Testis (tissue), 5 donors: ENCODE results near the gene STAC3. TPM values are rescaled to one million over a fixed set of nuclear protein-coding genes. Genes with fewer than 3 reads are reported as not detected.
"Not testable (repeated sequence)": the region's sequence is repeated elsewhere in the genome, so short reads cannot be mapped to it uniquely, and the experiment has no call there.

Experiments
- DNase-seq: peaks from one replicate; pipeline ENCODE4 v3.0.0-alpha.2; 2019
- H3K27ac ChIP-seq, 2 donors: fragments of 200-600 bp; sonication (generic); one replicate each; pipeline ENCODE4 v1.5.1; 2019
- H3K27me3 ChIP-seq: fragments of 200-600 bp; sonication (generic); one replicate; pipeline ENCODE4 v1.5.1; 2019
- H3K36me3 ChIP-seq: fragments of 200-600 bp; sonication (generic); one replicate; pipeline ENCODE4 v1.5.1; 2017; ENCODE audit warnings: low read depth; ENCODE audit errors: missing control alignments
- H3K4me1 ChIP-seq: fragments of 200-600 bp; sonication (generic); one replicate; pipeline ENCODE4 v1.5.1; 2019
- H3K4me3 ChIP-seq, 2 donors: fragments of 200-600 bp; sonication (generic); one replicate each; pipeline ENCODE4 v1.5.1; 2017 to 2019
- H3K9me3 ChIP-seq: fragments of 200-600 bp; sonication (generic); one replicate; pipeline ENCODE4 v1.5.1; 2017
- CTCF ChIP-seq, 3 experiments: fragments of 450-650 bp in 2 of 3; fragments of 200-600 bp in 1 of 3; sonication (generic) in 1 of 3; IDR thresholded peaks; one replicate each; pipeline ENCODE4 v1.5.1; 2016 to 2019; ENCODE audit warnings: antibody characterized with exemption in 3 of 3, mild to moderate bottlenecking in 2 of 3, moderate library complexity in 1 of 3
- POLR2A ChIP-seq: fragments of 450-650 bp; IDR thresholded peaks from one replicate; pipeline ENCODE4 v1.6.1; 2017; ENCODE audit warnings: antibody characterized with exemption, mild to moderate bottlenecking, moderate library complexity
- WGBS, 2 donors: methylation state at CpG; one replicate each; pipeline ENCODE4 v1.1.5; 2018; 5-methylcytosine and 5-hydroxymethylcytosine counted together
- intact Hi-C: fragments of 100-400 bp; cut with DNase I; formaldehyde crosslinking; loops from one replicate; pipeline ENCODE4 v1.15.1; 2023; ENCODE audit warnings: low total_unique reads
- long read RNA-seq, 2 donors: transcript quantifications; one replicate each; lab custom pipeline, GENCODE V29; 2026
- polyA plus RNA-seq: library from polyadenylated mRNA; stranded (reverse); fragments of 350-450 nt; fragmentation: Illumina TruSeq; extraction: RNeasy Lipid Tissue Mini Kit (QIAGEN cat#74804); gene quantifications from one replicate; pipeline ENCODE4 v1.2.3, GENCODE V29; 2014; ENCODE audit warnings: low read depth, low replicate concordance; ENCODE audit not compliant: insufficient read depth
- total RNA-seq, 2 donors: library from RNA; depleted of rRNA; stranded (reverse); fragments of >200 nt; gene quantifications; one replicate each; pipeline ENCODE4 v1.2.3, GENCODE V29; 2016

The STAC3 gene
- total RNA-seq = 10 to 100 TPM in 1 of 2 donors, 1 to 10 TPM in 1; 5.0 to 12.0 TPM
- 23.4 TPM for polyA plus RNA-seq
- long read RNA-seq, donor 1, partial matches to known transcripts = 0 of 1 reads
- long read RNA-seq, donor 1, other reads (novel, unspliced or antisense) = 0 of 1 reads
- long read RNA-seq, donor 2 = 0 reads

- WGBS, 2 donors = 62 to 83% methylated on average over 7 of the region's 7 CpGs
- Histone ChIP-seq H3K9me3 (no peaks in the 10 kb centered on the region), H3K27me3 (no peaks in the 10 kb centered on the region), H3K4me3 (no peak within 1 kb of the TSS), H3K36me3 (no peaks in the 10 kb centered on the region), H3K4me1 (no peaks in the 10 kb centered on the region), H3K27ac (no peak within 1 kb of the TSS)
- DNase-seq = no peak
- TF ChIP-seq POLR2A = no peak
- TF ChIP-seq CTCF (IDR thresholded peaks at IDR 0.05) = no peak
- intact Hi-C loops = no loop called here
These were observed at the start of gene STAC3 for GRCh38 chr12:57250956-57251355. TSS of gene STAC3 (minus strand) at chr12:57251187. CDS start at chr12:57249636, 1,551 bp downstream.

GRCh38 chr12:57299514-57300016 lies 48.6 kb upstream of the STAC3 start:
- H3K27me3 ChIP-seq = no peaks in the 10 kb centered on the region
- DNase-seq = no peak

GRCh38 chr12:57296291-57296690 lies 45.3 kb upstream of the STAC3 start:
- Histone ChIP-seq H3K4me3 (no peak overlapping the region), H3K27me3 (no peaks in the 10 kb centered on the region), H3K27ac (no peak overlapping the region), H3K9me3 (no peaks in the 10 kb centered on the region), H3K36me3 (no peaks in the 10 kb centered on the region), H3K4me1 (no peaks in the 10 kb centered on the region)
- no peak for TF ChIP-seq POLR2A
- WGBS, 2 donors = 86 to 88% methylated on average over 4 of the region's 4 CpGs
- DNase-seq = no peak
- intact Hi-C loops = no loop called here

More at GRCh38 chr12:57299514-57300016, 48.6 kb upstream of the STAC3 start:
- no peak overlapping the region for H3K4me3 ChIP-seq
- H3K9me3 ChIP-seq = no peaks in the 10 kb centered on the region
- no peak overlapping the region for H3K27ac ChIP-seq
- no peaks in the 10 kb centered on the region for H3K4me1 ChIP-seq
- no peaks in the 10 kb centered on the region for H3K36me3 ChIP-seq
- TF ChIP-seq CTCF (IDR thresholded peaks at IDR 0.05) = no peak
- no peak for TF ChIP-seq POLR2A
- WGBS, 2 donors = 38 to 64% methylated on average over 1 of the region's 1 CpG
- intact Hi-C loops = no loop called here

DNA sequence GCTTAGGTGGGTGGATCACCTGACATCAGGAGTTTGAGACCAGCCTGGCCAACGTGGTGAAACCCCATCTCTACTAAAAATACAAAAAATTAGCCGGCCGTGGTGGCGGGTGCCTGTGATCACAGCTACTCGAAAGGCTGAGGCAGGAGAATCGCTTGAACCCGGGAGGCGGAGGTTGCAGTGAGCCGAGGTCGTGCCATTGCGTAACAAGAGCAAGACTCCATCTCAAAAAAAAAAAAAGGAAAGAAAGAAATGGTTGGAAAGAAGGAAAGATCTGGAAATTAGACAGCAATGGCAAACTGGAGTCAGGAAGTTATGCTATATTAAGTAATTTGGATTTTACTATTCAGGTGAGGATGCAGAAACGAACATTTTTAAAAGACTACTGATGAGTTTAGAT lies 31.1 kb upstream of the STAC3 start:
- H3K4me1 ChIP-seq, H3K4me3 ChIP-seq, H3K36me3 ChIP-seq, DNase-seq, H3K9me3 ChIP-seq, H3K27ac ChIP-seq, H3K27me3 ChIP-seq, intact Hi-C loops: not testable (repeated sequence)
- 91 to 94% methylated on average over 12 of the region's 12 CpGs for WGBS, 2 donors

DNA sequence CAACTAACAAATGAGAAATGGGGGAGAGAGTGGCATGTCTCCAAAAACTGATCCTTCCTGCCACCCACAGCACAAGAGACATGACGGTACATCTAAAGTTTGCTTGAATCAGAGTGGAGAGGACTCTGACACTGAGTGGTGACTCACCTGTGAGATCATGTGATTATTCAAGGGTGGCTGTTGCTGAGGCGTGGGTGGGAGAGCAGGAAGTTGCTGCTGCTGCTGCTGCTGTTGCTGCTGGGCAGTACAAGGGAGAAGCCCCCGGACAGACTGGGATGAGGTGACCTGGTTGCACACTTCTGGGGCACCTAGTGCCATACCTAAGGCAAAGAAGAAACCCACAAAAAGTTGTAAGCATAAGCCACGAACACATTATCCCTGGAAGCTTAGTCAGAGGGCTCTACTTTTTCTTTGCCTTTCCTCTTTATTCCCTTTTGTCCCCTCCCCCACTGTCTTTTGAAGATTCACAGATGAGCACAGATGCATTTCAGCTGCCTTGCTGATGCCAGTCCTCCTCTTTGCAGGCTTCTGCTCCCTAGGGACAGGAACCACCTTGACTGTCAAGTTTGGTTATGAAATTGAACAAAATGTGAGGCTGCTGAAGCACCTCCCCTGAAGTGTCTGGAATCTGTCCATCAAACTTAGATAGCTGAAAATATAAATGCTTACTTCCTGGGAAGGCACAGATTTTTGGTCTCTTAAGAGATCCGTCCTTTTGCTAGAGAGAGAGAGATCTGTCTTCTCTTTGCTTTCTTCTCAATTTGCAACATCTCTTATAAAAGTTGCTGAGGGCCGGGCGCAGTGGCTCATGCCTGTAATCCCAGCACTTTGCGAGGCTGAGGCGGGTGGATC lies 29.4 kb upstream of the STAC3 start:
- no peaks in the 10 kb centered on the region for H3K9me3 ChIP-seq
- no peak for DNase-seq
- no peak overlapping the region for H3K27ac ChIP-seq
- no peaks in the 10 kb centered on the region for H3K27me3 ChIP-seq
- TF ChIP-seq POLR2A (no peak), CTCF (IDR thresholded peaks at IDR 0.05) (no peak)
- intact Hi-C loops = no loop called here
- 86 to 88% methylated on average over 9 of the region's 9 CpGs for WGBS, 2 donors
- no peaks in the 10 kb centered on the region for H3K36me3 ChIP-seq
- no peaks in the 10 kb centered on the region for H3K4me1 ChIP-seq
- H3K4me3 ChIP-seq = no peak overlapping the region
